SKM-1 (cell line): ENCODE data around the gene ORC1.

Experiments used
- DNase-seq: peaks from one replicate; lab custom pipeline; 2025; ENCODE audit not compliant: unreplicated experiment; lab: John Stamatoyannopoulos, UW

ORC1 gene

DNA sequence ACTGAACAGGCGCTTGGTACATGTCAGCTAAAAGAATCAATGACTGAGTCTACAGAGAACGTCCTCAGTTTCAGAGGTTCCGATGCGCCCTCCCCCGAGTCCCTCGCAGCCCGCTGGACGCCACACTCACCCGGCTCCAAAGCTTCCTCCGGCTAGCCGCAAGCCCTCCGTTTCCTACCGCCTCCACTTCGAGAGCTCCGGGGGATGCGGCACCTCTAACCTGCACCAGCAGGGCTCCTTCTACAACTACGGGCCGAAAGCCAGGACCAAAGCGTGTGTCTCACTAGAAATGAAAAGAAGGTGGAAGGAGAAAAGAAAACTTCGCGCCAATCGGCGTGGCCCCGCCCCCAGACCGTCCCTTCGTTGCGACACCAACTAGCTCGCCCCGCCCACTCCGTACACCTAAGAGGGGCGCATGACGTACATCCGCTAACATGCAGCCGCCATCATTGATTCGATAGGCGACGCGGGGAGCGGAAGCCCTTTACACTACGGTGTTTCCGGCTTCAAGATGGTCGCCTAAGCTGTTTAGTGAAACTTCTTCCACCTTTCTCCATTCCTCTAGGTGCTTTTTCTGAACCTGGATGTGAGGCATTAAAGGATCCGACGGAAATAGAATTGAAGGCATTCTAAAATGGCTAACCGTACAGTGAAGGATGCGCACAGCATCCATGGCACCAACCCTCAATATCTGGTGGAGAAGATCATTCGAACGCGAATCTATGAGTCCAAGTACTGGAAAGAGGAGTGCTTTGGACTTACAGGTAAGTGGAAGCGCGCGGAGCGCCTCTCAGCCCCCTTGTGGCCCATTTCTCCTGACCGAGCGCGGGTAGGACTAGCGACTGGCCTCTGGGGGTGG lies at the start of gene ORC1, which contains the start of gene PRPF38A:
ORC1 (minus strand) TSS at position 308 of the 859 bp plus-strand sequence. CDS start 2,200 bp downstream, outside the sequence.
PRPF38A (plus strand) TSS at position 487 of the 859 bp plus-strand sequence; CDS start at position 635, 148 bp downstream.
- DNase-seq, result peak; percentile 93

DNA sequence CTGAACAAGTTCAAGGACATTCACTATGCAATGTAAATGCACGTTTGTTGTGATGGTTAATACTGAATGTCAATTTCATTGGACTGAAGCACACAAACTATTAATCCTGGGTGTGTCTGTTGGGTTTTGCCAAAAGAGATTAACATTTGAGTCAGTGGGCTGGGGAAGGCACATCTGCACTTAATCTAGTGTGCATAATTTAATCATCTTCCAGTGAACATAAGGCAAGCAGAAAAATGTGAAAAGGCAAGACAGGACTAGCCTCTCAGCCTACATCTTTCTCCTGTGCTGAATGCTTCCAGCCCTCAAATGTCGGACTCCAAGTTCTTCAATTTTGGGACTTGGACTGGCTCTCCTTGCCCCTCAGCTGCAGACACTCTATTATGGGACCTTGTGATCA lies 40.2 kb upstream of the ORC1 start:
- no peak for DNase-seq

DNA sequence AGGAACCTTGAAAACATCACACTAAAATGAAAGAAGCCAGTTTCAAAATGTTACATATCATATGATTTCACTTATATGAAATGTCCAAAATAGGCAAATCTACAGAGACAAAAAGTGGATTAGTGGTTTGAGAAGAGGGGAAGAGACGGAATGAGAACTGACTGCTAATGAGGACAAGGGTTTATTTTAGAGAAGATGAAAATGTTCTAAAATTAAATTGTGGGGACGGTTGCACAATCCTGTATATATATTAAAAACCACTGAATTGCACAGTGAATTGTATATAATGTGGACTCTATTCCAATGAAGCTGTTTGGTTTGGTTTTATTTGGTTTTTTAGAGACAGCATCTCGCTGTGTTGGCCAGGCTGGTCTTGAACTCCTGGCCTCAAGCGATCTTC lies 35.8 kb upstream of the ORC1 start:
- no peak for DNase-seq

DNA sequence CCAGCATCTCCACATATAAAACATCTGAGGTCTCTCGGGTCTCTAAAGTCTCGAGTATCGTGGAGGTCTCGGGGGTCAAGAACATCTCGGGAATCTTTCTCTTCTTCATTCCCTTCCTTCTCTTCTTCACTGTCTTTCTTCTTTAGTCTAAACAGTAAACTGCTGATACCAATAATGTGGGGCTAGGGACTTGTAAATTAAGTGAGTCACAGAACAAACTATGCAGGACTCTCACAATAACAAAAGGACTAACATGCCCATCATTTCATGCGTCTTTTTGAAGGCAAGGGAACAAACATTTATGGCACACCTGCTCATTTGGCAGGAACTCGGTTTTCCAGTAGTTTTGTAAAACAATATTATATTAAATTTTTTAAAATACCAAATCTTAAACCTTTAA lies 32.6 kb upstream of the ORC1 start:
- no peak for DNase-seq

DNA sequence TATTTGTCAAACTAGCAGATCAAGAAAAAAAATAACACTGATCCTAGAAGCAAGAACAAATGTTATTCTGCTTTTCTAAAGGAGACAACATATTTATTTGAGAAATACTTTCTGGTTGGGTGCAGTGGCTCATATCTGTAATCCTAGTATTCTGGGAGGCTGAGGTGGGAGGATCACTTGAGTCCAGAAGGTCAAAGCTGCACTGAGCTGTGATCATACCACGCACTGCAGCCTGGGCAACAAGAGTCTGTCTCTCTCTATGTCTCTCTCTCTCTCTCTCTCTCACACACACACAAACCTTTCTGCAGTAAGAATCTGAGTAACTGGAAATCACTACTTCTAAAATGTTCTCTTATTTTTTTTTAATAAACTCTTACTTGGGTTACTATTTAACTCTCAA lies 31.4 kb upstream of the ORC1 start:
- no peak for DNase-seq

DNA sequence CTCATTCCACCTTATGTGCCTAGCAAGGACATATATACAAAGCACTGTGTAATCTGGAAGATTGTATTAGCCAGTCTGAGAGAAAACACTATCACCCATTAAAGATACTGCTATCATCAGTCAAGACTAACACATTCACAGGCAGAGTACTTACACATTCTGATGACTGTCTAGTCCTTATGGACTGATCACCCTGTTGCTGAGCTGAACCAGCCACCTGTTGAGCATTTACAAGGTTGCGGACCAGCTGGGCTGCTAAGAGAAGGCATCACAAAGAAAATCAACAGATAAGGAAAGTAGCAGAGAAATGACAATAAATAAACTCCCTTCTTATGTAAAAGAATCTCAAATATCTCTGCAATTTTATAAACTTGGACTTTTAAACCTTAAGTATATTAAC lies 31.0 kb upstream of the ORC1 start:
- no peak for DNase-seq

DNA sequence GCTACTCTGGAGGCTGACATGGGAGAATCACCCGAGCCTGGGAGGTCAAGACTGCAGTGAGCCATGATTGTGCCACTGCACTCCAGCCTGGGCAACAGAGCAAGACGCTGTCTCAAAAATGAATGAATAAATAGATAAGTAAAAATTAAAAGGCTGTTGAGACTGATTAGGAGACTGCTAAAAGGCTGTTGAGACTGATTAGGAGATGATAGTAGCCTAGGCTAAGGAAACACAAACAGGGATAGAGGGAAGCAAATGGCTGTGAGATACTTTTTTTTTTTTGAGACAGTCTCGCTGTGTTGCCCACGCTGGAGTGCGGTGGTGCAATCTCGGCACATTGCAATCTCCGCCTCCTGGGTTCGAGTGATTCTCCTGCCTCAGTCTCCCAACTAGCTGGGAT lies 28.6 kb upstream of the ORC1 start:
- no peak for DNase-seq

DNA sequence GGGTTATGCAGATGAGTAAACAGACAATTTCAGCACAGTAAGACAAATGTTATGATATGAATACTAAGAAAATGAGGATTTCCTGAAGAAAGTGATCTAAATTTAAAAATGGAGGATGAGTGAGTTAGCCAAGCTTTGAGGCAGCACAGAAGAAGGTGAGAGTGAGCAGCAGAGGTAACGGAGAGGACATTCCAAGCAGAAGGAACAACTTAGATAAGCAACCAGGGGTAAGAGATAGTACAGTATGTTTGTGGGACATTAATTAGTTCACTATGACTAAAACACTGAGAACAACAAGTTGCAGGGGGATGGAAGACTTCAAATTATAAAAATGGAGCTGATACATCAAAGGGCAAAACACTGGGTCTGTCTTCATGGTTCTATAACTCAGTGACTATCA lies 22.9 kb upstream of the ORC1 start:
- DNase-seq, result no peak

DNA sequence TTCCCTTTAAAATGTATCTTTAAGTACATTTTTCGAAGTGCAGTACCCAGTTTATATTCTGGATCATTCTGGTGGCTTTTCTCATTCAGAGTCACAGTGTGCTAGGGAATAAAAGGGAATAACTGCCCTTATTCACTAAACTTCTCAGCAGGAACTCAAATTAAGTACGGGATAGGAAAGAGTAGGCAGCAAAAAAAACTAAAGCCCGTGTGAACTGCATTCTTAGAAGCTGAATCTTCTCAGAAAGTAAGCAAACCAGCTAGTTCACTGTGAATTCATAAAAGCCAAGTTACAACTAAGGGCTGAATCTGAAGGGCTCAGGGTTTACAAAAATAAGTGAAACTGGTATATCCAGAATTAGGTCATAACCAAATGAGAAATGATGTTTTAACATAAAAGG lies 22.1 kb upstream of the ORC1 start:
- DNase-seq, result no peak

DNA sequence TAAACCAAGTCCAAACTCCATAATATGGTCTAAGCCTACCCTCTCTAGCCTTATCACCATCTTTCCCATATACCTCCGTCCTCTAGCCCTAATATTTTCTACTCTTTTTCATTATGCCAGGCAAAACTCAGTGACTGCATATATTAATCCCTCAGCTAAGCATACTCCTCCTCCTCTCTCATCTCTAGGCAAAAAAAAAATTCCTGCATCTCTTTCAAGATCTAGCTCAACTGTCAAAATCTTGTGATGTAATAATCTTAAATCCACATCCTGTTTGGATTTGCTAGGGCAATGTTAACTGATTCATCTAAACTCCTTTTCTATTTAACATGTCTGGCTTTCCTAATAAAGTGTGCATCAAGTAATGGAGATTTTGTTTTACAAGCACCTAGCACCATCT lies 20.6 kb upstream of the ORC1 start:
- DNase-seq, result no peak

DNA sequence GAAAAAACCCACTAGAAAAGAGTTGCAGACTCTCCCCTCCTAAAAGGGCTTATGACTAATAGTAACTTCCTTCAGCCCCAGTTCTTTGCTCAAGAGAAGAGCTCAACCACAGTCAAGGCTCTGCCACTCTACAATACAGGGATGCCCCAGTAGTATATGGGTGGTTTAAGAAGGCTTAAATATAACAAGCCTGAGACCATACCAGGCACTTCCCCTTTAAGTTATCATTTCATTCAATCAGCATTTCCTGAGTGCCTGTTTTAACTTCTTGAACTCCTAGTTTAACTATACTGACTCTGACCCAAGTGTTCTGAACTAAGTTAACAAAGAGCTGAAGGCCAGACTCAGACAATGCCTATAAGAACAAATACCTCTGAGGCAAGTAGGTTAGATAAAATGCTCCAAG lies 20.0 kb upstream of the ORC1 start:
- peak; percentile 54 for DNase-seq

DNA sequence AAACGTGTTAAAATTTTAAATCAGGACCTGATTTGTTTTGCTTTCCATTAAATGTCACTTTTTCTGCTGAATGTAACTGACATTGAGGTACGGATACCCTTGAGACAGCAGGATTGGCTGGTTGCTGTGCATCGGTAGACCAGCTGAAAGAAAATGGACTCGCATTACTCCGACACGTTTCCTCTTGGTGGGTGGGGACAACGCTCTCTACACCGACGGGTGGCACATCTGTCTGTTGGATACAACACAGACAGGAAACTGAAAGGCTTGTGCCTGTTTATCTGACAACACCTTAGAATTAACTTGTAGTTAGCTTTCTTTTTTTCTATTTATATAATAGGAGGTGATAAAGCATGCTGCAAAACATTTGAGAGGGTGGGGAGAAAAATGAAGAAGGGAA lies 19.5 kb upstream of the ORC1 start:
- DNase-seq, result no peak

DNA sequence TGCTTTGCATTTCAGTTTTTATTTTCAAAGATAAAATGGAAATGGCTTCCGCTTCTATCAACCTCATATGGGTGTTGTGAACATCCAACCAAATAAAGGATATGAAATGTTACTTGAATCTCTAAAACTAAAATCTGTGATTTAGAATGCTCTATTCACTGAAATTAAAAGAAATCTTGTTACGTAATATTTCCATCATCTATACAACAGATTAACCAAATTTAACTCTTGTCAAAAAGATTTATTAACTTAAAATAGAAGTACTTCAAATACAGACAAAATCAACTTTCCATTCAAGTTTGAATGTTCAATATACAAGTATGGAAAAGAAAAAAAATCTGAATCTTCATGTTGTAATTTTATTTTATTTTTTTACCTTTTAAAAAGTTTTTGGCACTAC lies 18.8 kb upstream of the ORC1 start:
- DNase-seq, result no peak

DNA sequence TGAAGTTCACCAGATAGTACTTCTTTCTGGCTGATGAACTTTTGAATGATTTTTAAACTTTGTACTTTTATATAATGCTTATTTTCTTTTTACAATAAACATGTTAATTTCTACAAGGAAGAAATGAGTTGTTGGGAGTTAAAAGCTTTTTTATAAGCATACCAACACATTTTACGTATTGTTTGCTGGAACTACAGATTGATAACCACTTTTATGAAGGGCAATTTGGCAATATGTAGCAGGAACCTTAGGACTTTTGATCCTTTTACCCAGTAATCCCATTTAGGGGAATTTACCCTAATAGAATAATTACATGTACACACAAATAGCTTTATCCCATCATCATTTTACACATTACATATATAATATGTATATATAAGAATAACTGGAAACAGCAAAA lies 16.5 kb upstream of the ORC1 start:
- no peak for DNase-seq

DNA sequence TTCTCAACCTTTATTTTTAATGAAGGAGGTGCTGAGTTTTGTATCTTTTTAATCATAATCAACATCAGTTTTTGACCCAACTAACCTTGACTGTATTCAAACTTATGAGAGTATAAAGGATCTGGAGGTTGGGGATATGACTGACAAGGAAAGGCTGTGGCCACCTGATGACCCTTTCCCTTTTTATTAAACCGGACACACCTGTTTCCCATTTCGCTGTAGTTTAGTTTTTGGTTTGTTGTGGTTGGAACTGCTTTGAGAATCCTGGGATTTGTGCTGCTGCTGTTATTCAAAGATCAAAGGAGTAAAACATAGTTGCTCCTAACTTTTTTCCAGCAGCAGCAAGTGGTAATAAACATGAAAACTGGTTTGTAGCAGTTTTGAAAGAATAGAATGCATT lies 12.6 kb upstream of the ORC1 start:
- no peak for DNase-seq

DNA sequence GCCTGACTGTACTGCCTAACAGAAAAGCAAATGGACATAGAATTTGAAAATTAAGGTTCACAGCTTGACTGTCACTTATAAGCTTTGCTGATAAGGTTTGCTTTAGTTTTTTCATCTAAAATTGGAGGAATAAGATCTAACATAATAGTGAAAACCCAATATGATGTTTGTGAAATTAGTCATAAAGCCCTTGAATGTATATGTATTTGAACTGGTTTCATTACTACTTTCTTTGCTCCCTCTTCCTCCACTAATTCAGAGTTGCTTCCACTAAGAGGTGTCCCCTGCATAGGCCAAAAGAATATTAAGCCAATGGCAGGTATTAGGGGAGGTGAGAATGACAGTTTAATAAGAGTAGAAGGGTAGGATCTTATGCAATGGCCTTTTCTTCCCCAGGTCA lies 10.7 kb upstream of the ORC1 start:
- no peak for DNase-seq

DNA sequence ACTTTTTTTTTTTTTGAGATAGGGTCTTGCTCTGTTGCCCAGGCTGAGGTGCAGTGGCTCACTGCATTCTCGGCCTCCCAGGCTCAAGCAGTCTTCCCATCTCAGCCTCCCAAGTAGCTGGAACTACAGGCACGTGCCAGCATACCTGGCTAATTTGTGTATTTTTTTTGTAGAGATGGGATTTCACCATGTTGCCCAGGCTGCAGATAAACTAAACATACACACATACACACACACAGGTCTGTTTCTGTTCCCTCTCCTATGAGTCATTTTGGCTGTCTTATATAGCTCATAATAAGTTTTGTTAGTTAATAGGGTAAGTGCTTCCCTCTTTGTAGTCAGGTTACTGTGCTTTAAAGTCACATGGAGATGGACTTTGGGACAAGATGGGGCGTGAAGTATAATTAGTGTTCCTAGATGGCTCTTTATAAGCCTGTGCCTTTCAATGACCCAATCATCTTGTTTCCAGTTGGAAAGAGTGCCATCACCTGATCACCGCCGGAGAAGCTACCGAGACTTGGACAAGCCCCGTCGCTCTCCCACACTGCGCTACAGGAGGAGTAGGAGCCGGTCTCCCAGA lies 9.3 kb upstream of the ORC1 start:
- DNase-seq, result no peak

DNA sequence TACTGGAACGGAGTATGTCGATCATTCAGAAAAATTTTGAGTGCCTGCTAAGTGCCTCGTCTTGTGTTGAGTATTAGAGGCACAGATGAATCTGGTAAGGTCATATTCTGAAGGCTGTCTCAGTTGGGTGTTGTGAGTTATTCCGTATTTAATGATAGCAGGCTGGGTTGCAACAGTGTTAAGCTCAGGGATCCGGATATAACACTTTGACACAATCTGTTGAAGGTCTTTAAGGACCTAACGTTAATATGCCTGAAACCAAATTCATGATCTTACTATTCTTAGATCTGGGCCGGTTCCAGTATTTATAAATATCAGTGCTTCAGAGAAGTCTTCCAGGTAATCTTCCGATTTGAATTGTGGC lies 734 bp upstream of the ORC1 start:
- DNase-seq, result no peak

DNA sequence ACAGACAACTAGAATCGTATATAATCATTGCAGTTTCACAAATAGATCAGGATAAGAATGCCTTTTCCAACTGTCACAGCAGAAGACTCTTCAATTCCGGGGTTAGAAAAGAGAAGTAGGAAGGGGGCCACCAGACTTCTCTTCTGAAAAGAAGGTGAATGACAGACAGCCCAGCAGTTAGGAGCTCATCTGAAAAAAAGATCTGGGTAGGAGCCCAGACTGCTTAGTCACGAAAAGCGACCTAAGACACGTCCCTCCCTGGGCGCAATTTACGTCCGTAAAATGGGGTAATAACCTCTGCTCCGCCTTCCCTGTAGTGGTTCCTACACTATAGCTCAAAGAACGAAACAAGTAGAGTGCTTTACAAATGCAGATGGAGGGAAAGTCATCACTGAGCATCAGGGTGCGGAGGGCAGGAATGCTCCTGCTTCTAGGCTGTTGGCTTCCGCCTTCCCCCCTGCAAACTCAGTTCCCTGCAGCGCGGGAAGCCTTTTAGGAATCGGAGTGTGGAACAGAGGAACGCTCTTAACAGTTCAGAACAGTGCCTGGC lies 582 bp downstream of the ORC1 start:
- DNase-seq, result peak; percentile 45

DNA sequence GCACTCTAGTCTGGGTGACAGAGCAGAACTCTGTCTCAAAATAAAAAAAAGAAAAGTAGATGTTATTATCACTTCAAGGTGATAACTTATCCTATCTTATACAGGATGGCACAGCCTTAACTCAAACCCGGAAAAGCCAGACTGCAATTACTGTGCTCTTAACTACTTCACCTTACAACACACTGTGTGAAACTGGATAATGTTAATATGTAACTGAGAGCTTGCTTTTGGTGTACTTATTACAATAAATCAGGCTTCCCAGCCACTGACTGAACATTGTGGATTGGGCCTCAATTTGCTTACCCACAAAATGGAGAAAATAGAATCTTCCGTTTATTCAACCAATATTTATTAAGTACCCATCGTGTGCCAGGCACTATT lies 1.4 kb downstream of the ORC1 start:
- no peak for DNase-seq

DNA sequence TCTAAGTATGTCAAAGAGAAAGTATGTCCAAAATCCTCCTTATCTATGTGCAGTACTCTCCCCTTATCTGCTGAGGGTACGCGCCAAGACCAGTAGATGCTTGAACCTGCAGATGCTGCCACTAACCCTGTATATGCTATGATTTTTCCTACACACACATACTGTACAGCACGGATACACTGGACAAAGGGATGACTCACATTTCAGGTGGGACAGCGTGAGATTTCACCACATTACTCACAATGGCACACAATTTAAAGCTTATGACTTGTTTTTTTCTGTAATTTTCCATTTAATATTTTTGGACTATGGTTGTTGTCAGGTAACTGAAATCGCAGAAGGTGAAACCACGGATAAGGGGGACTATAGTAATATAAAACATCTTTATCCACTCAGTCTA lies 4.1 kb downstream of the ORC1 start:
- DNase-seq, result no peak

DNA sequence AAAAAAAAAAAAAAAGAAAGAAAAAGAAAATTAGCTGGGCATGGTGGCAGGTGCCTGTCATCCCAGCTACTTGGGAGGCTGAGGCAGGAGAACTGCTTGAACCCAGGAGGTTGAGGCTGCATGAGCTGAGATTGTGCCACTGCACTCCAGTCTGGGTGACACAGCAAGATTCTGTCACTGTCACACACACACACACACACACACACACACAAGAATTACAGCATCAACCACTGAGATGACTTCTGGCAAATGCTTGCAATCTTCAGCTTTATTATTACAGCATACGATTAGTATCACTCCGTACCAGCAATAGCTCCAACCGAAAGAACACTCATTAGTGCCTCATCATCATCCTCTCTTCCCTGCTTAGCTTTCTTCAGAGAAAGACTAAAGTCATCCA lies 4.6 kb downstream of the ORC1 start:
- no peak for DNase-seq

DNA sequence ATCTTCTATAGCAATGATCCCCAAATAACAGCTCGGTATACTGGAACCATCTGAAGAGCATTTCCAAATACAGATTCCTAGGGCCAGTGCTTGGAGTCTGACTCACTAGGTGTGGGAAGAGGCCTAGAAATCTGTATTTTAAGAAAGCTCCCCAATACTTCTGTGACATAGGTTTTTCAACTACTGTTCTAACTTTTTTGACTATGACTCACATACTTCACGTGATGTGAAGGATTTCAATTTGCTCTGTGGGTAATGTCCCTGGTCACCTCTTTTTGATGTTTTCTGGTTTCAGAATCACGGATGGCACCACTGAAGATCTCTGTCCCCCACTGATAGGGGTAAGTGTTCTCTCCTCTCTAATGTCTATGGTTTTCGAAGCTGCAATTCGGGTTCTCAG lies 11.0 kb downstream of the ORC1 start:
- no peak for DNase-seq
